ENCODE results near the gene C5orf15.

DNA sequence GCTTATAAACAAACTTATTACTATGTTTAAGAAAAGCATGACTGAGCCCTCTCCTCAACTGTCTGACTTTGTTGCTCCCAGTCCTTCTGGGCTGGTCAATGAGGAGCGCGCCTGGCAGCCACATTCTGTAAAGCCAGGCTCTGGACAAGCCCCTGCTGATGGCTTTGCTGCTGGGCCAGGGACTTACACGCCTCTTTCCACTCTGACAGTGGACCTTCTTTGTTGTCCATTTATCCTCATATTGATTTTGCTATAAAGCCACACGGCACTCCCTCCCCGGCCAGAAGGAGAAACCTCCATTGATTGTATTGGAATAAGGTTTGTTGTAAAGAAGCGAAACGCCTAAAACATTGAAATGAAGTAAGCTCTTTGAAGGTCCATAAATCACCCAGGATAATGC lies 50.6 kb downstream of the C5orf15 start:
- TF ChIP-seq, protein P1, sequence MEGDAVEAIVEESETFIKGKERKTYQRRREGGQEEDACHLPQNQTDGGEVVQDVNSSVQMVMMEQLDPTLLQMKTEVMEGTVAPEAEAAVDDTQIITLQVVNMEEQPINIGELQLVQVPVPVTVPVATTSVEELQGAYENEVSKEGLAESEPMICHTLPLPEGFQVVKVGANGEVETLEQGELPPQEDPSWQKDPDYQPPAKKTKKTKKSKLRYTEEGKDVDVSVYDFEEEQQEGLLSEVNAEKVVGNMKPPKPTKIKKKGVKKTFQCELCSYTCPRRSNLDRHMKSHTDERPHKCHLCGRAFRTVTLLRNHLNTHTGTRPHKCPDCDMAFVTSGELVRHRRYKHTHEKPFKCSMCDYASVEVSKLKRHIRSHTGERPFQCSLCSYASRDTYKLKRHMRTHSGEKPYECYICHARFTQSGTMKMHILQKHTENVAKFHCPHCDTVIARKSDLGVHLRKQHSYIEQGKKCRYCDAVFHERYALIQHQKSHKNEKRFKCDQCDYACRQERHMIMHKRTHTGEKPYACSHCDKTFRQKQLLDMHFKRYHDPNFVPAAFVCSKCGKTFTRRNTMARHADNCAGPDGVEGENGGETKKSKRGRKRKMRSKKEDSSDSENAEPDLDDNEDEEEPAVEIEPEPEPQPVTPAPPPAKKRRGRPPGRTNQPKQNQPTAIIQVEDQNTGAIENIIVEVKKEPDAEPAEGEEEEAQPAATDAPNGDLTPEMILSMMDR (IDR thresholded peaks at IDR 0.05) = no peak
- no peak for TF ChIP-seq POLR2A (IDR thresholded peaks at IDR 0.05)

All from lower leg skin (tissue), 3 donors.